OCI-LY7 (cell line): Measurements from ENCODE around the gene SLC38A9. TPM values are rescaled to one million over a fixed set of nuclear protein-coding genes. Genes with fewer than 3 reads are reported as not detected.
"Not testable (repeated sequence)": the region's sequence is repeated elsewhere in the genome, so short reads cannot be mapped to it uniquely, and the experiment has no call there.

ENCODE experiments used
- BruUV-seq: library from RNA; stranded (reverse); fragments of 400-500 nt; replicated peaks from 2 replicates; lab custom pipeline; 2021; lab: Mats Ljungman, UMichigan
- CTCF ChIA-PET: fragments of 300-600 bp; sonication (Branson Sonifier 250); formaldehyde crosslinking; loops from one replicate; lab custom pipeline; 2022; ENCODE audit warnings: antibody characterized with exemption; ENCODE audit not compliant: unreplicated experiment; lab: Charles Lee
- POLR2A ChIA-PET: fragments of 300-600 bp; sonication (Branson Sonifier 250); formaldehyde crosslinking; loops from one replicate; lab custom pipeline; 2022; ENCODE audit warnings: antibody characterized with exemption; lab: Charles Lee
- DNase-seq: peaks from one replicate; pipeline ENCODE4 v3.0.0-alpha.2; 2015; ENCODE audit warnings: low spot score
- H2AFZ ChIP-seq: fragments of 200-600 bp; sonication (generic), shearing (Covaris generic); 2 replicates; pipeline ENCODE4 v1.6.1; 2014; ENCODE audit warnings: mild to moderate bottlenecking, antibody characterized with exemption, low read length, moderate library complexity
- H3K27ac ChIP-seq: fragments of 200-600 bp; sonication (generic); 2 replicates; pipeline ENCODE4 v1.5.1; 2014; ENCODE audit warnings: mixed run types, low read depth, mild to moderate bottlenecking, moderate library complexity, low read length, inconsistent platforms; ENCODE audit not compliant: poor library complexity, severe bottlenecking
- H3K36me3 ChIP-seq: fragments of 200-600 bp; sonication (generic); 2 replicates; pipeline ENCODE4 v1.6.1; 2014; ENCODE audit warnings: mild to moderate bottlenecking, antibody characterized with exemption, low read length, moderate library complexity, mixed read lengths; ENCODE audit not compliant: insufficient read depth
- H3K4me1 ChIP-seq: fragments of 200-600 bp; sonication (generic); 2 replicates; pipeline ENCODE4 v1.5.1; 2014; ENCODE audit warnings: mild to moderate bottlenecking, low read length; ENCODE audit not compliant: insufficient read depth, poor library complexity, severe bottlenecking
- H3K4me2 ChIP-seq: fragments of 200-600 bp; sonication (generic); 2 replicates; pipeline ENCODE4 v1.6.1; 2014; ENCODE audit warnings: mild to moderate bottlenecking, low read length
- H3K4me3 ChIP-seq: fragments of 200-600 bp; sonication (generic); 2 replicates; pipeline ENCODE4 v1.5.1; 2014; ENCODE audit warnings: mild to moderate bottlenecking, low read depth, low read length; ENCODE audit not compliant: poor library complexity, severe bottlenecking
- H3K79me2 ChIP-seq: fragments of 200-600 bp; sonication (generic); 2 replicates; pipeline ENCODE4 v1.6.1; 2016; ENCODE audit warnings: low read depth, mild to moderate bottlenecking, low read length, moderate library complexity, mixed read lengths; ENCODE audit not compliant: insufficient read depth
- H3K9me2 ChIP-seq: fragments of 200-600 bp; sonication (generic); 2 replicates; pipeline ENCODE4 v1.6.1; 2016; ENCODE audit warnings: mild to moderate bottlenecking, low read length, mixed read lengths; ENCODE audit not compliant: insufficient read depth
- H3K9me3 ChIP-seq: fragments of 200-600 bp; sonication (generic); 2 replicates; pipeline ENCODE4 v1.6.1; 2014; ENCODE audit warnings: mild to moderate bottlenecking, mixed run types, low read length, mixed read lengths
- H4K20me1 ChIP-seq: fragments of 200-600 bp; sonication (generic); 2 replicates; pipeline ENCODE4 v1.6.1; 2014; ENCODE audit warnings: mild to moderate bottlenecking, antibody characterized with exemption, low read length, moderate library complexity, mixed read lengths; ENCODE audit not compliant: insufficient read depth
- CTCF ChIP-seq: fragments of 200-600 bp; sonication (generic); conservative IDR thresholded peaks from 2 replicates; pipeline ENCODE4 v1.5.1; 2014; ENCODE audit warnings: mild to moderate bottlenecking, antibody characterized with exemption, low read length, moderate library complexity, mixed read lengths
- EZH2phosphoT487 ChIP-seq: fragments of 200-600 bp; sonication (generic); IDR thresholded peaks from 2 replicates; pipeline ENCODE4 v1.6.1; 2018; ENCODE audit warnings: low read depth, borderline replicate concordance, mild to moderate bottlenecking, mixed run types, antibody characterized with exemption, low read length, moderate library complexity, mixed read lengths
- intact Hi-C: fragments of 100-400 bp; cut with micrococcal nuclease; formaldehyde crosslinking; loops from one replicate; pipeline ENCODE4 v1.10.0; 2022; ENCODE audit not compliant: unreplicated experiment
- total RNA-seq, 2 experiments: library from RNA; depleted of rRNA in 1 of 2; stranded (reverse); fragments of >200 nt in 1 of 2; shearing (Covaris generic) in 1 of 2; gene quantifications; 2 replicates each; pipeline ENCODE4 v1.2.3, GENCODE V29; 2014 to 2022

Gene SLC38A9
- total RNA-seq, 2 experiments from 2014 or later = 20.1 to 27.7 TPM

- TF ChIP-seq EZH2phosphoT487 (no peak), CTCF (no peak)
- no peaks in the 10 kb centered on the region for H4K20me1 ChIP-seq
- no peak for DNase-seq
- TSS peak; percentile 20 for BruUV-seq
- no peaks in the 10 kb centered on the region for H3K9me2 ChIP-seq
- peaks cover 5% of the 10 kb centered on the region; the same call in 1 of the 2 replicates for H3K79me2 ChIP-seq
- no peak overlapping the region for H2AFZ ChIP-seq
- no peak overlapping the region for H3K4me2 ChIP-seq
- H3K27ac ChIP-seq = no peak overlapping the region
- CTCF ChIA-PET = no interaction called here
- peaks cover 11% of the 10 kb centered on the region for H3K4me1 ChIP-seq
- POLR2A ChIA-PET = interaction anchor here (0.6 kb wide), 2 partner anchors 243 to 993 kb away, joined by 3 read pairs; no protein-coding TSS in a partner anchor
- intact Hi-C loops = no loop called here
- H3K9me3 ChIP-seq = no peaks in the 10 kb centered on the region; the same call in 1 of the 2 replicates
- peaks cover 38% of the 10 kb centered on the region for H3K36me3 ChIP-seq
- H3K4me3 ChIP-seq = no peak overlapping the region
Observed at GRCh38 chr5:55700745-55701144, 11.4 kb downstream of the SLC38A9 start.

GRCh38 chr5:55699041-55699688 lies 13.0 kb downstream of the SLC38A9 start:
- TF ChIP-seq CTCF (no peak), EZH2phosphoT487 (no peak)
- ChIA-PET CTCF (no interaction called here), POLR2A (interaction anchor here (0.5 to 0.7 kb wide), 4 partner anchors 13 to 400 kb away, joined by 3 to 4 read pairs (median 4); no protein-coding TSS in a partner anchor)
- no peak overlapping the region for H3K27ac ChIP-seq
- intact Hi-C loops = no loop called here
- no peaks in the 10 kb centered on the region for H4K20me1 ChIP-seq
- H3K36me3 ChIP-seq = peaks cover 34% of the 10 kb centered on the region
- no peak overlapping the region for H3K4me2 ChIP-seq
- BruUV-seq = no TSS peak
- H2AFZ ChIP-seq = no peak overlapping the region
- H3K4me1 ChIP-seq = peaks cover 11% of the 10 kb centered on the region
- H3K9me2 ChIP-seq = no peaks in the 10 kb centered on the region
- H3K9me3 ChIP-seq = no peaks in the 10 kb centered on the region; the same call in 1 of the 2 replicates
- no peak for DNase-seq
- H3K79me2 ChIP-seq = peaks cover 5% of the 10 kb centered on the region; the same call in 1 of the 2 replicates
- H3K4me3 ChIP-seq = no peak overlapping the region

GRCh38 chr5:55696704-55697103 lies 15.4 kb downstream of the SLC38A9 start:
- DNase-seq, H3K4me2 ChIP-seq, H3K27ac ChIP-seq, H3K4me1 ChIP-seq, H3K9me3 ChIP-seq, H4K20me1 ChIP-seq, H3K79me2 ChIP-seq, H3K4me3 ChIP-seq, H3K9me2 ChIP-seq, intact Hi-C loops, H2AFZ ChIP-seq, POLR2A ChIA-PET, CTCF ChIA-PET, BruUV-seq: not testable (repeated sequence)
- H3K36me3 ChIP-seq = peaks cover 18% of the 10 kb centered on the region
